Activated naive CD4-positive, alpha-beta T cell treated with anti-CD3 and anti-CD28 coated beads, Interleukin-2, amount 10 ng/mL, durations not matched to agents 7 days and 5 days (primary cell): ENCODE measurements around the gene CEP83.

ENCODE experiments used
- CTCF ChIA-PET: fragments of 350-600 bp; sonication (Branson Sonifier 250); formaldehyde crosslinking; loops from one replicate; lab custom pipeline; 2021; ENCODE audit warnings: antibody characterized with exemption; lab: Charles Lee
- DNase-seq: peaks from one replicate; pipeline ENCODE4 v3.0.0-alpha.2; 2020
- H3K27ac Mint-ChIP-seq: one replicate; pipeline ENCODE4 v1.8.0; 2021; ENCODE audit warnings: mild to moderate bottlenecking, moderate library complexity, mixed read lengths
- H3K27me3 Mint-ChIP-seq: one replicate; pipeline ENCODE4 v1.8.0; 2021; ENCODE audit warnings: mild to moderate bottlenecking, mixed read lengths
- H3K36me3 Mint-ChIP-seq: one replicate; pipeline ENCODE4 v1.8.0; 2021; ENCODE audit warnings: mixed read lengths
- H3K4me1 Mint-ChIP-seq: one replicate; pipeline ENCODE4 v1.8.0; 2021; ENCODE audit warnings: mixed read lengths
- H3K4me3 Mint-ChIP-seq: one replicate; pipeline ENCODE4 v1.8.0; 2021; ENCODE audit warnings: mild to moderate bottlenecking, moderate library complexity, mixed read lengths
- H3K9me3 Mint-ChIP-seq: one replicate; pipeline ENCODE4 v1.8.0; 2021; ENCODE audit warnings: mixed read lengths

The CEP83 gene

GRCh38 chr12:94459728-94460615, at the start of gene CEP83:
TSS of gene CEP83 (minus strand) at chr12:94459867. CDS start at chr12:94412490, 47,377 bp downstream.
- Mint-ChIP-seq H3K4me1 (peaks cover 34% of the 10 kb centered on the region), H3K27ac (peak within 1 kb of the TSS; percentile 93), H3K4me3 (peak within 1 kb of the TSS; percentile 94), H3K27me3 (peaks cover 10% of the 10 kb centered on the region), H3K36me3 (peaks cover 18% of the 10 kb centered on the region), H3K9me3 (peaks cover 4% of the 10 kb centered on the region)
- CTCF ChIA-PET, result interaction anchor here (1.7 kb wide), 1 partner anchor 311 kb away, joined by 9 read pairs; the partner anchor contains the start of gene PLXNC1
- DNase-seq, result peak; percentile 99

GRCh38 chr12:94509317-94509716, 49.6 kb upstream of the CEP83 start:
- Mint-ChIP-seq H3K27me3 (peaks cover 7% of the 10 kb centered on the region), H3K36me3 (no peaks in the 10 kb centered on the region), H3K4me1 (peaks cover 3% of the 10 kb centered on the region), H3K9me3 (no peaks in the 10 kb centered on the region), H3K27ac (no peak overlapping the region), H3K4me3 (no peak overlapping the region)
- CTCF ChIA-PET, result no interaction called here
- DNase-seq, result no peak

GRCh38 chr12:94507455-94507854, 47.8 kb upstream of the CEP83 start:
- CTCF ChIA-PET, result interaction anchor here (1.4 kb wide), 1 partner anchor 10 kb away, joined by 4 read pairs; no protein-coding TSS in a partner anchor
- H3K27ac Mint-ChIP-seq, result no peak overlapping the region
- H3K9me3 Mint-ChIP-seq, result no peaks in the 10 kb centered on the region
- H3K4me3 Mint-ChIP-seq, result no peak overlapping the region
- H3K4me1 Mint-ChIP-seq, result peaks cover 3% of the 10 kb centered on the region
- no peak for DNase-seq
- no peaks in the 10 kb centered on the region for H3K36me3 Mint-ChIP-seq
- H3K27me3 Mint-ChIP-seq, result peaks cover 7% of the 10 kb centered on the region

- no peak overlapping the region for H3K27ac Mint-ChIP-seq
- no peaks in the 10 kb centered on the region for H3K36me3 Mint-ChIP-seq
- H3K4me1 Mint-ChIP-seq, result no peaks in the 10 kb centered on the region
- peaks cover 2% of the 10 kb centered on the region for H3K9me3 Mint-ChIP-seq
- CTCF ChIA-PET, result no interaction called here
- DNase-seq, result no peak
- no peak overlapping the region for H3K4me3 Mint-ChIP-seq
- peaks cover 7% of the 10 kb centered on the region for H3K27me3 Mint-ChIP-seq
Observed at GRCh38 chr12:94504386-94504785, 44.7 kb upstream of the CEP83 start.

- no peak for DNase-seq
- Mint-ChIP-seq H3K27ac (no peak overlapping the region), H3K27me3 (peaks cover 7% of the 10 kb centered on the region), H3K9me3 (peaks cover 3% of the 10 kb centered on the region), H3K4me1 (no peaks in the 10 kb centered on the region), H3K36me3 (no peaks in the 10 kb centered on the region), H3K4me3 (no peak overlapping the region)
- CTCF ChIA-PET, result no interaction called here
Observed at GRCh38 chr12:94503619-94504018, 44.0 kb upstream of the CEP83 start.

GRCh38 chr12:94500831-94501567, 41.3 kb upstream of the CEP83 start:
- Mint-ChIP-seq H3K27me3 (peaks cover 4% of the 10 kb centered on the region), H3K36me3 (no peaks in the 10 kb centered on the region), H3K4me3 (no peak overlapping the region), H3K4me1 (no peaks in the 10 kb centered on the region), H3K27ac (no peak overlapping the region), H3K9me3 (peaks cover 13% of the 10 kb centered on the region)
- CTCF ChIA-PET, result no interaction called here
- DNase-seq, result no peak

GRCh38 chr12:94498698-94499097, 39.0 kb upstream of the CEP83 start:
- Mint-ChIP-seq H3K27ac (no peak overlapping the region), H3K27me3 (peaks cover 8% of the 10 kb centered on the region), H3K4me3 (no peak overlapping the region), H3K36me3 (no peaks in the 10 kb centered on the region), H3K4me1 (no peaks in the 10 kb centered on the region), H3K9me3 (peaks cover 13% of the 10 kb centered on the region)
- DNase-seq, result no peak
- CTCF ChIA-PET, result no interaction called here

GRCh38 chr12:94498073-94498472, 38.4 kb upstream of the CEP83 start:
- Mint-ChIP-seq H3K27ac (no peak overlapping the region), H3K9me3 (peaks cover 13% of the 10 kb centered on the region), H3K4me1 (no peaks in the 10 kb centered on the region), H3K4me3 (no peak overlapping the region), H3K27me3 (peaks cover 8% of the 10 kb centered on the region), H3K36me3 (no peaks in the 10 kb centered on the region)
- DNase-seq, result no peak
- CTCF ChIA-PET, result interaction anchor here (1.1 kb wide), 1 partner anchor 9 kb away, joined by 4 read pairs; no protein-coding TSS in a partner anchor

- no peaks in the 10 kb centered on the region for H3K36me3 Mint-ChIP-seq
- H3K9me3 Mint-ChIP-seq, result peaks cover 11% of the 10 kb centered on the region
- CTCF ChIA-PET, result interaction anchor here (0.8 kb wide), 1 partner anchor 14 kb away, joined by 3 read pairs; no protein-coding TSS in a partner anchor
- no peaks in the 10 kb centered on the region for H3K4me1 Mint-ChIP-seq
- H3K27me3 Mint-ChIP-seq, result peaks cover 15% of the 10 kb centered on the region
- H3K4me3 Mint-ChIP-seq, result no peak overlapping the region
- H3K27ac Mint-ChIP-seq, result no peak overlapping the region
- DNase-seq, result no peak
Observed at GRCh38 chr12:94495445-94496115, 35.9 kb upstream of the CEP83 start.

GRCh38 chr12:94491489-94491888, 31.8 kb upstream of the CEP83 start:
- CTCF ChIA-PET, result no interaction called here
- no peak overlapping the region for H3K27ac Mint-ChIP-seq
- peaks cover 19% of the 10 kb centered on the region for H3K27me3 Mint-ChIP-seq

GRCh38 chr12:94488463-94488862, 28.8 kb upstream of the CEP83 start:
- Mint-ChIP-seq H3K27ac (no peak overlapping the region), H3K4me3 (no peak overlapping the region), H3K4me1 (no peaks in the 10 kb centered on the region), H3K27me3 (peaks cover 15% of the 10 kb centered on the region), H3K9me3 (no peaks in the 10 kb centered on the region), H3K36me3 (no peaks in the 10 kb centered on the region)
- CTCF ChIA-PET, result no interaction called here
- DNase-seq, result no peak

More at GRCh38 chr12:94491489-94491888, 31.8 kb upstream of the CEP83 start:
- Mint-ChIP-seq H3K36me3 (no peaks in the 10 kb centered on the region), H3K9me3 (no peaks in the 10 kb centered on the region), H3K4me1 (no peaks in the 10 kb centered on the region), H3K4me3 (no peak overlapping the region)
- DNase-seq, result no peak

- CTCF ChIA-PET, result interaction anchor here (1.1 kb wide), 1 partner anchor 14 kb away, joined by 3 read pairs; no protein-coding TSS in a partner anchor
- DNase-seq, result no peak
- Mint-ChIP-seq H3K9me3 (no peaks in the 10 kb centered on the region), H3K4me3 (no peak overlapping the region), H3K27ac (no peak overlapping the region), H3K36me3 (no peaks in the 10 kb centered on the region), H3K4me1 (no peaks in the 10 kb centered on the region), H3K27me3 (peaks cover 5% of the 10 kb centered on the region)
Observed at GRCh38 chr12:94481734-94482133, 22.1 kb upstream of the CEP83 start.

- H3K4me3 Mint-ChIP-seq, result no peak overlapping the region
- peaks cover 16% of the 10 kb centered on the region for H3K27me3 Mint-ChIP-seq
- CTCF ChIA-PET, result no interaction called here
- H3K27ac Mint-ChIP-seq, result no peak overlapping the region
- no peaks in the 10 kb centered on the region for H3K9me3 Mint-ChIP-seq
- H3K4me1 Mint-ChIP-seq, result no peaks in the 10 kb centered on the region
- DNase-seq, result no peak
- no peaks in the 10 kb centered on the region for H3K36me3 Mint-ChIP-seq
Observed at GRCh38 chr12:94469522-94469921, 9.9 kb upstream of the CEP83 start.

GRCh38 chr12:94460616-94460959, 921 bp upstream of the CEP83 start:
- peak overlapping the region; percentile 94 for H3K4me3 Mint-ChIP-seq
- peak overlapping the region; percentile 93 for H3K27ac Mint-ChIP-seq
- peaks cover 3% of the 10 kb centered on the region for H3K9me3 Mint-ChIP-seq
- peaks cover 34% of the 10 kb centered on the region for H3K4me1 Mint-ChIP-seq
- CTCF ChIA-PET, result no interaction called here
- DNase-seq, result no peak
- peaks cover 14% of the 10 kb centered on the region for H3K36me3 Mint-ChIP-seq
- peaks cover 10% of the 10 kb centered on the region for H3K27me3 Mint-ChIP-seq
